ENCODE measurements around the gene COL2A1.
"Not testable (repeated sequence)": the region's sequence is repeated elsewhere in the genome, so short reads cannot be mapped to it uniquely, and the experiment has no call there.

Gene COL2A1

DNA sequence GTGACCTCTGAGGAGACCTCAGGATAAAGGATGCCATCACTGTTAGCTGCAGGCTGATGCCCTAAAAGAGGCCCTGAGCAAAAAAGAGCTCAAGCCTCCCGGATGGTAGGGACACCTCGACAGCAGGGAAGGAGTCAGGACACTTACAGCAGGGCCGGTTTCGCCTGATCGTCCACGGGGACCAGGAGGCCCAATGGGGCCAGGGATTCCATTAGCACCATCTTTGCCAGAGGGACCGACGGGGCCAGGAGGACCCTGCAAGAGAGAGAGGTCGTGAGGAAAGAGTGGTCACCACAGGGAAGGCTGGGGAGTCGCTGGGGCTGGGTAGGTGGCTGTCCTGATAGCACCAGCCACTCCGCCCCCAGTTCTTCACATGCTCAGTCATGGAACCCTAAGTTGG is 28.5 kb downstream of the COL2A1 start:
- no peak for DNase-seq (ENCODE audit: low spot score)

- DNase-seq (ENCODE audit: low spot score): no peak
Observed at GRCh38 chr12:47975036-47975620, 29.1 kb downstream of the COL2A1 start.

- DNase-seq (ENCODE audit: low spot score): no peak
Observed at GRCh38 chr12:47973870-47974269, 30.4 kb downstream of the COL2A1 start.

DNA sequence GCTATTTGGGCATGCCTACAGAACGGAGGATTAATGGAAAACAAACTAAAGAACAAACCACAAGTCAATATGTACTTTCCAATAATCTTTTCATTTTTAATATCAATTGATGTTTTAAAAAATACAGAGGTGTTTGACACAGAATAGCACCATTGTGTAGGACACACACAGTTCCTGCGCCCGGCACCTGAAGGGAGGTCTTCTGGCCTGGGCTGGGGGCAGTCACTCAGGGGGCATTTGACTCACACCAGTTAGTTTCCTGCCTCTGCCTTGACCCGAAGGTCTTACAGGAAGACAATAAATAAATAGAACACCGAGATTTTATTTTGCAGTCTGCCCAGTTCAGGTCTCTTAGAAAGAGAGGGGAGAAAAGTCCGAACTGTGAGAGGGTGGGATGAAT is 31.4 kb downstream of the COL2A1 start:
- no peak for DNase-seq (ENCODE audit: low spot score)

- no peak for DNase-seq (ENCODE audit: low spot score)
Observed at GRCh38 chr12:47970843-47971242, 33.4 kb downstream of the COL2A1 start.

DNA sequence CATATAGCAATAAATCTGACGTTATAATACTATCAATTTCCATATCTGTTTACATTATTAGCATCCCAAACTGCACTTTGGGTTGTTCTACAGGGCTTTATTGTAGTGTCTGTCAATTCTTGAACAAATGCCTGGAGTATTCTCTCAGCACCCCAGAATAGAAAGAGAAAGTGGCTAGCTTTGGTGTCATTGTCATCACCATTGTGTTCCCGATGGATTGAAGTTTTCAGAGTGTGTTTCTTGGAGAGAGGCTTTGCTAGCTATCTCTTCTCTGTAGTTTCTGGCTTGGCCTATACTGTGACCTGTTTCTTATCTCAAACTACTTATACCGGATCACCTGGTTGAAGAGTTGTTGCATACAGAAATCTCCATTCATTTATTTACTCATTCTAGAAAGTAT is 34.4 kb downstream of the COL2A1 start:
- DNase-seq (ENCODE audit: low spot score): no peak

DNA sequence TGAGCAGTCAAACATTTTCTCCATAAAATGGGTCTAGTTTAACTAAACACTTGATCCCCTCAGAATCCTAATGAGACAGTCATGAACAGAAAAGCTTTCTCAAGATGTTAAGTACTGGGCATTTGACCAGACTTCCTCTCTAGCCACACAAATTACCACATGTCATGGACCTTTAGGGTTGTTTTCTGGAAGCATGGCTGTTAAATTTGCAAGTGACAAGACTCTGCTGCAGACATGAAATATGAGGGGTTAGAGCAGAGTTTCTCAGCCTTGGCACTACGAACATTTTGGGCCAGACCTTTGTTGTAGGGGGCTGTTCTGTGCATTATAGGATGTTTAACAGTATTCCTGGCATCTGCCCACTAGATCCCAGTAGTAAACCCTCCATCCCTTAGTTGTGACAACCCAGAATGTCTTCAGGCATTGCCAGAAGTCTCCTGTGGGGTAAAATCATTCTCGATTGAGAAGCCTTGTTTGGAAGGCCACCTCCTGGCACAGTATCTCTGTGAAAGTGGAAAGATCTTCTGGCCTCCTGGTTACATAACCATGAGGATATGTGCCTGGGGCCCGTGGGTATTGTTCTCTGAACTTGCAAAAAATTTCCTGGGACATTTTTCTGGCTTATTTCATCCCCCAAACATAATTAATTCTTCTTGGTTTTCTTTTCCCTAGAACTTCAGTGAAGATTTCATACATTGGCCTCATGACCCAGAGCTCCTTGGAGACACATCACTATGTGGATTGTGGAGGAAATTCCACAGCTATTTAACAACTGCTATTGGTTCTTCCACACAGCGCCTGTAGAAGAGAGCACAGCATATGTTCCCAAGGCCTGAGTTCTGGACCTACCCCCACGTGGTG is 36.6 kb downstream of the COL2A1 start:
- no peak for DNase-seq (ENCODE audit: low spot score)

GRCh38 chr12:47965581-47965980 is 38.7 kb downstream of the COL2A1 start:
- DNase-seq (ENCODE audit: low spot score): no peak

DNA sequence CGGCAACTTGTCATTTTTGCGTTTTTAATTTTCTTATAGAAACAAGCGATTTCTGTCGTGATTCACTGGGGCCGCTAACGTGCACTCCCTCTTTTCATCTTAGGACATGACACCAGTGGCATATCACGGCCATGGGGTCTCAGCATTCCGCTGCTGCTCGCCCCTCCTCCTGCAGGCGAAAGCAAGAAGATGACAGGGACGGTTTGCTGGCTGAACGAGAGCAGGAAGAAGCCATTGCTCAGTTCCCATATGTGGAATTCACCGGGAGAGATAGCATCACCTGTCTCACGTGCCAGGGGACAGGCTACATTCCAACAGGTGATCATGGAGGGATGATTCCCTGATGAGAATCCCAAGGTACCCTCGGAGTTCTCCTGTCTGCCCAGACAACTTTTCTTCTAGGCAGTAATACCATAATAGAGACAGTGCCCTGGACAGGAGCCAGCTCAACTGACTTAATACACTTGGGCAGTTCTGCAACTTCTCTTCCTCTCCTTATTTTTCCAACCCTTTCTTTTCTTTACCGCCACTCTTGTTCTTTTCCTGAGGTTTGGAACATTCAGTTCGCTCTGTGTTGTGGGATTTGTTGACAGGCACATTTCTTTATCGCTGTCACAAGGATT is 40.1 kb downstream of the COL2A1 start:
- DNase-seq (ENCODE audit: low spot score): no peak

GRCh38 chr12:47963340-47964040 is 40.8 kb downstream of the COL2A1 start, which contains the start of gene TMEM106C:
Gene TMEM106C, plus strand, starts transcription at chr12:47963596. Its CDS starts 641 bp downstream, at chr12:47964237.
- peak; percentile 95 for DNase-seq (ENCODE audit: low spot score)

DNA sequence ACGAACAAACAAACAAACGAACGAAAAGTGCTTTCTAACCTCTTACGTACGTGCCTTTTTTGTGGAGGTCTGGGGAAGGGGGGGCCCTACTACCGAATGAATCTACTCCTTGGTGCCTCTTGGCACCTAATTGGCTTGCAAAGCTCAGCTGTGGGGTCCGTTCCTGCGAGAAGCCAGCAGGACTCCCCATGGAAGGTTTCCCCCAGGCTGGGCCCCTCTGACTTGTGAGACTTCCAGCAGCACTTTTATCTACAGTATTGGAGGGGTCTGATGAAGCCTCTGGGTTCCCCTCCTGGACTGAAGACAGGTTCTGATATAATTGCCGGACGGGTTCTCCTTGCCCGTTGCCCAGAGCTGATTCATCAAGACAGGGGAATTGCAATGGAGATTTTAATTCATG is 42.1 kb downstream of the COL2A1 start:
- no peak for DNase-seq (ENCODE audit: low spot score)

DNA sequence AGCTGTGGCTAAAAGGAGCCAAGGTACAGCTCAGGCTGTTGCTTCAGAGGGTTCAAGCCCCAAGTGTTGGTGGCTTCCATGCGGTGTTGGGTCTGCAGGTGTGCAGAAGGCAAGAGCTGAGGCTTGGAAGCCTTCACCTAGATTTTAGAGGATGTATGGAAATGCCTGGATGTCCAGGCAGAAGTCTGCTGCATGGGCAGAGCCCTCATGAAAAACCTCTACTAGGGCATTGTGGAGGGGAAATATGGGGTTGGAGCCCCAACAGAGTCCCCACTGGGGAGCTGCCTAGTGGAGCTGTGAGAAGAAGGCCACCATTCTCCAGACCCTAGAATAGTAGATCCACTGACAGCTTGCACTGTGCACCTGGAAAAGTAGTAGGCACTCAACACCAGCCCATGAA is 46.6 kb downstream of the COL2A1 start:
- DNase-seq (ENCODE audit: low spot score): not testable (repeated sequence)

DNA sequence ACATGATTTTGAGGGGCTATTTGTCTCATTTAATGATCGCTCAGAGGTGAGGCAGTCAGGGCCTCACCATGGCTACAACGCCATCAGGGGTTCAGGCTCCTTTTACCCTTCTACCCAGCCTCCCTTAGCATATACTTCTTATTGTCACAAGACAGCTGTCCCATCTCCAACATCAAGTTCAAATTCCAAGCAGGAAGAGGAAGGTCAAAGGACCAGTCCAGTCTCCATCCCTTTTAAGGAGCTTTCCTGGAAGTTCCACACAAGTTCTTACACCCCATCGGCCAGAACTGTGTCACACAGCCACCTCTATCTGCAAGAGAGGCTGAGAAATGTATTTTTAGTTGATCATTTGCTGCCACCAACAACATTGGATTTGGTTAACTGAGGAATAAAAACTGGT is 49.2 kb downstream of the COL2A1 start:
- no peak for DNase-seq (ENCODE audit: low spot score)

DNA sequence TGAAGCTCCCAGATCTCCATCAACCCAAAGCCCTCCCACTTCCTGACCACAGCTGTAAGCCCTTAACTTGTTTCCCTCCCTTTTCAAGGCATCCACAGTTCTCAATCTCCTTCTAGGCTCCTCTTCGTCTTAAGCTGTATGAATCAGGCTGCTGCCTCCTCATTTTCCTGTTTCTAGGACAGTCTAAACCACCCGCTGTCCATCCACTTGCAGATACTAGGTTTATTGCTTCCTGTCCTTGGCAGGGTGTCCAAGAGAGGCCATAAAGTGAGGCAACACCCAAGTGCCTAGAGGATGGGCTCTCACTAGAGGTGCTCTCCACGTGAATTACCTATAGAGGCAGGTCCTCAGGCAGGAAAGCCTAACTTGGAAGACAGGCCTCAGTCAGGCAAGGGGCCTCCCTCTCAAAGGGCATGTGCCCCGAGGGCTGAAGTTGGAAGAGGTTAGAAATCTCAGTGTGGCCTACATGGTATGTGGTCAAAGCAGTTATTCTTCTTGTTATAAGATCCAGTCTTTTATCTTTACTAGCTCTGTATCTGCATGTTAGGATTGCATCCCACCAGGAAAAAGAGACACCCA is 49.7 kb downstream of the COL2A1 start:
- DNase-seq (ENCODE audit: low spot score): no peak

- DNase-seq (ENCODE audit: low spot score): no peak
Observed at GRCh38 chr12:47954058-47954457, 50.2 kb downstream of the COL2A1 start.

- no peak for DNase-seq (ENCODE audit: low spot score)
Observed at GRCh38 chr12:47950856-47951468, 53.3 kb downstream of the COL2A1 start.

GRCh38 chr12:47949441-47950341 is 54.6 kb downstream of the COL2A1 start:
- DNase-seq (ENCODE audit: low spot score): peak; percentile 80

GRCh38 chr12:47947341-47947740 is 56.9 kb downstream of the COL2A1 start:
- no peak for DNase-seq (ENCODE audit: low spot score)

- DNase-seq (ENCODE audit: low spot score): no peak
Observed at GRCh38 chr12:47946413-47947323, 57.6 kb downstream of the COL2A1 start.

DNA sequence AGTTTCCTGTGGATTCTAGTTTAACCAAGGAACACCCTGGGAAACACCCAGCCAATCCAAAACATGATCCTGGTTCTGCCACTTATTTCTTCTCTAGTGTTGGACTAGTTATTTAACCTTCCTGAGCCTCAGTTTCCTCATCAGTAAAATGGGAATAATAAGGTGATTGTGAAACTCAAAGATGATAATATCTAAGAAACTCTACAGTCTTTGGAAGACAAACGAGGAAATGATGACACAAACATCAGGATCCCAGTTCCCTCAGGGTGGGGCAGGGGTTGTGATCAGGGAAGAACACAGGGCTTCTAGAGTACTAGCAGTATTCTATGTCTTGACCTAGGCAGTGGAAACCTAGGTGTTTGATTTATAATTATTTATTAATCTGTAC is 58.9 kb downstream of the COL2A1 start:
- DNase-seq (ENCODE audit: low spot score): no peak
